Measurements from ENCODE around the gene TACC3.

The TACC3 gene

GRCh38 chr4:1703867-1704266 is 17.5 kb upstream of the TACC3 start:
- DNase-seq (ENCODE audit: low spot score) = no peak
- in situ Hi-C loops (cut with MboI; ENCODE audit: low sequenced_read_pairs, unreplicated experiment) = no loop called here
- no peak for TF ChIP-seq CTCF (IDR thresholded peaks at IDR 0.05; ENCODE audit: borderline replicate concordance, control extremely low read depth, extremely low read depth, insufficient read depth, missing control alignments)

- DNase-seq (ENCODE audit: low spot score) = no peak
- in situ Hi-C loops (cut with MboI; ENCODE audit: low sequenced_read_pairs, unreplicated experiment) = no loop called here
- no peak for TF ChIP-seq CTCF (IDR thresholded peaks at IDR 0.05; ENCODE audit: borderline replicate concordance, control extremely low read depth, extremely low read depth, insufficient read depth, missing control alignments)
These were observed 15.6 kb upstream of the TACC3 start for GRCh38 chr4:1705732-1706131.

GRCh38 chr4:1706358-1706757 is 15.0 kb upstream of the TACC3 start:
- no peak for DNase-seq (ENCODE audit: low spot score)
- TF ChIP-seq CTCF (IDR thresholded peaks at IDR 0.05; ENCODE audit: borderline replicate concordance, control extremely low read depth, extremely low read depth, insufficient read depth, missing control alignments) = no peak
- in situ Hi-C loops (cut with MboI; ENCODE audit: low sequenced_read_pairs, unreplicated experiment) = no loop called here

- no peak for DNase-seq (ENCODE audit: low spot score)
- in situ Hi-C loops (cut with MboI; ENCODE audit: low sequenced_read_pairs, unreplicated experiment) = no loop called here
- no peak for TF ChIP-seq CTCF (IDR thresholded peaks at IDR 0.05; ENCODE audit: borderline replicate concordance, control extremely low read depth, extremely low read depth, insufficient read depth, missing control alignments)
These were observed 12.7 kb upstream of the TACC3 start for GRCh38 chr4:1708581-1708980.

GRCh38 chr4:1711055-1711570 is 10.2 kb upstream of the TACC3 start:
- in situ Hi-C loops (cut with MboI; ENCODE audit: low sequenced_read_pairs, unreplicated experiment) = no loop called here
- no peak for TF ChIP-seq CTCF (IDR thresholded peaks at IDR 0.05; ENCODE audit: borderline replicate concordance, control extremely low read depth, extremely low read depth, insufficient read depth, missing control alignments)
- peak; percentile 24 for DNase-seq (ENCODE audit: low spot score)

- DNase-seq (ENCODE audit: low spot score) = peak; percentile 48
- in situ Hi-C loops (cut with MboI; ENCODE audit: low sequenced_read_pairs, unreplicated experiment) = no loop called here
- no peak for TF ChIP-seq CTCF (IDR thresholded peaks at IDR 0.05; ENCODE audit: borderline replicate concordance, control extremely low read depth, extremely low read depth, insufficient read depth, missing control alignments)
These were observed 9.6 kb upstream of the TACC3 start for GRCh38 chr4:1711571-1712215.
